IMR-90 (cell line): ENCODE results near the gene CFAP299.

Experiments
- POLR2A ChIP-seq: IDR thresholded peaks from 2 replicates; pipeline ENCODE4 v1.6.1; 2012; ENCODE audit warnings: mild to moderate bottlenecking, low read depth, low read length
- RAD21 ChIP-seq: IDR thresholded peaks from 2 replicates; pipeline ENCODE4 v1.6.1; 2012; ENCODE audit warnings: low read length, improper control_type of control experiment
- SMC3 ChIP-seq: fragments of 150-350 bp; IDR thresholded peaks from 2 replicates; pipeline ENCODE4 v1.6.1; 2016; ENCODE audit warnings: low read depth, mild to moderate bottlenecking, antibody characterized with exemption, low read length, moderate library complexity
- TF ChIP-seq, protein P1 (sequence below): conservative IDR thresholded peaks from 2 replicates; pipeline ENCODE4 v1.5.1; 2012; ENCODE audit warnings: mild to moderate bottlenecking, low read depth, low read length, improper control_type of control experiment

DNA sequence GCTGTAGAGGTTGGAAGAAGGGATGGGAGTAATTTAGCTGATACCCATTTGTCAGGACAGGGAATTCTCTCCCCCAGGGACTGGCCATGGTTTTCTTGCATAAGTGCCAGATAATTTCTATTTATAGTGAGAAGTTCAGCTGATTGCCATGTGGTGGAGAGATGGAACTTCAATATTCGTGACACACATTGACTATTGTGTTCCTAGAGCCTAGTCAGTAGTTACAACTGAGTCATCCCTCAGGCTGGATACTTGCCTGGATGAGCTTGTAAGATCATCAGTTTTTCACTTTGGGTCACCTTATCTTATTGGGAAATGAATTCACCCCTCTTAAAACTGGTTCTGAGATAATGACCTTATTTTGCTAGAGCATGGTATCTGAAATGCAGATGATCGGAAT is 32.2 kb downstream of the CFAP299 start:
- no peak for TF ChIP-seq RAD21
- TF ChIP-seq, protein P1, sequence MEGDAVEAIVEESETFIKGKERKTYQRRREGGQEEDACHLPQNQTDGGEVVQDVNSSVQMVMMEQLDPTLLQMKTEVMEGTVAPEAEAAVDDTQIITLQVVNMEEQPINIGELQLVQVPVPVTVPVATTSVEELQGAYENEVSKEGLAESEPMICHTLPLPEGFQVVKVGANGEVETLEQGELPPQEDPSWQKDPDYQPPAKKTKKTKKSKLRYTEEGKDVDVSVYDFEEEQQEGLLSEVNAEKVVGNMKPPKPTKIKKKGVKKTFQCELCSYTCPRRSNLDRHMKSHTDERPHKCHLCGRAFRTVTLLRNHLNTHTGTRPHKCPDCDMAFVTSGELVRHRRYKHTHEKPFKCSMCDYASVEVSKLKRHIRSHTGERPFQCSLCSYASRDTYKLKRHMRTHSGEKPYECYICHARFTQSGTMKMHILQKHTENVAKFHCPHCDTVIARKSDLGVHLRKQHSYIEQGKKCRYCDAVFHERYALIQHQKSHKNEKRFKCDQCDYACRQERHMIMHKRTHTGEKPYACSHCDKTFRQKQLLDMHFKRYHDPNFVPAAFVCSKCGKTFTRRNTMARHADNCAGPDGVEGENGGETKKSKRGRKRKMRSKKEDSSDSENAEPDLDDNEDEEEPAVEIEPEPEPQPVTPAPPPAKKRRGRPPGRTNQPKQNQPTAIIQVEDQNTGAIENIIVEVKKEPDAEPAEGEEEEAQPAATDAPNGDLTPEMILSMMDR: no peak
- no peak for TF ChIP-seq POLR2A
- TF ChIP-seq SMC3: no peak
